ENCODE data around the gene P2RY8.
"Not testable (repeated sequence)": the region's sequence is repeated elsewhere in the genome, so short reads cannot be mapped to it uniquely, and the experiment has no call there.

Gene P2RY8

DNA sequence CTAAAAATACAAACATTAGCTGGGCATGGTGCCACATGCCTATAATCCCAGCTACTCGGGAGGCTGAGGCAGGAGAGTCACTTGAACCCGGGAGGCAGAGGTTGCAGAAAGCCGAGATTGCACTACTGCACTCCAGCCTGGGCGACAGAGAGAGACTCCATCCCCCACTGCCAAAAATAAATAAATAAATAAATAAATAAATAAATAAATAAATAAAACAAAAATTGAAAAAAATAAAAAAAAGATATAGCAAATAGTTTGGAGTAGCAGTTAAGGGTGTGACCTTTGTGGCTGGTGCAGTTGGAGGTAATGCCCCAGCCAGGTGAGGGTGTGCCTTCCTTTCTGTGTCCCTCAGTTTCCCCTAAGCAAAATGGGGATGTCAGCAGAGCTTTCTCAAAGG, 14.1 kb downstream of the P2RY8 start:
- DNase-seq (ENCODE audit: extremely low read depth in 1 of 2, low read depth in 1 of 2): not testable (repeated sequence)

DNA sequence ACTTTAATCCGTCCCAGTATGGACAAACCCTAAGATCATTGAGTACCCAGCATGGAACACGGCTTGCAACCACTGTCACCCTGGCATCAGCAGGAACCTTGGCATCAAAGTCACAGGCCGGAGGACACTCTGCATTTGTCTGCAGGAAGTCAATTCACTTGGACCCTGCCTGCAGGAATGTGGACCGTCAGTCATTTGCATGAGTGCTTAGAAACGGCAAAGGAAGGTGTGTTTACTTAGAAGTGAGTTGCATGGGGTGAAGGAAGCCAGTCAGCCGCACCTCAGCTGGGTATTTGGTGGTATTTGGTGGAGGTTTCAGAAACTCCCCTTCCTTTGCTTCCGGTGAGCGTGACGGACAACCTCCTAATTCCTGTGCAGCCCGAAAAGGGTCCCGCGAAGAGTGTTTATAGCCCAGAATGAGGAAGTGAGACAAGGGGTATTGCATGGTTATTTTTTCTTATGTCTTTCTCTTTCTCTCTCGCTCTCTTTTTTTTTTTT, 15.5 kb downstream of the P2RY8 start:
- DNase-seq (ENCODE audit: extremely low read depth in 1 of 2, low read depth in 1 of 2): no peak

- DNase-seq (ENCODE audit: extremely low read depth in 1 of 2, low read depth in 1 of 2): no peak
These were observed 16.6 kb downstream of the P2RY8 start for GRCh38 chrX:1520350-1520749.

GRCh38 chrX:1519022-1519497, 17.9 kb downstream of the P2RY8 start:
- no peak for DNase-seq (ENCODE audit: extremely low read depth in 1 of 2, low read depth in 1 of 2)

DNA sequence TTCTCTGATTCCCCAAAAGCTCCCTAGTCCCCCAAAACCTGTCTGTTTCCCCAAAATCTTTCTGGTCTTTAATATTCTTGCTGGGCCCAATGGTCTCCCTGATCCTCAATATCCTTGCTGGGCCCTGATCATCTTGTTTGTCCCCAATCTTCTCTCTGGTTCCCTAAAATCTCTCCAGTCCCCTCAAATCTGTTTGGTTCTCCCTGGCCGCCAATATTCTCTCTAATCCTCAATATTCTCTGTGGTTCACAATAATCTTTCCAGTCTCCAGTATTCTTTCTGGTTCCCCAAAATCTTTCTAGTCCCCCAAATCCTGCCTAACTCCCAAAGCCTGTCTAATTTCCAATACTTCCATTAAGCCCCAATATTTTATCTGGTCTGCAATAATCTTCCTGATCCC, 18.5 kb downstream of the P2RY8 start:
- DNase-seq (ENCODE audit: extremely low read depth in 1 of 2, low read depth in 1 of 2): no peak

DNA sequence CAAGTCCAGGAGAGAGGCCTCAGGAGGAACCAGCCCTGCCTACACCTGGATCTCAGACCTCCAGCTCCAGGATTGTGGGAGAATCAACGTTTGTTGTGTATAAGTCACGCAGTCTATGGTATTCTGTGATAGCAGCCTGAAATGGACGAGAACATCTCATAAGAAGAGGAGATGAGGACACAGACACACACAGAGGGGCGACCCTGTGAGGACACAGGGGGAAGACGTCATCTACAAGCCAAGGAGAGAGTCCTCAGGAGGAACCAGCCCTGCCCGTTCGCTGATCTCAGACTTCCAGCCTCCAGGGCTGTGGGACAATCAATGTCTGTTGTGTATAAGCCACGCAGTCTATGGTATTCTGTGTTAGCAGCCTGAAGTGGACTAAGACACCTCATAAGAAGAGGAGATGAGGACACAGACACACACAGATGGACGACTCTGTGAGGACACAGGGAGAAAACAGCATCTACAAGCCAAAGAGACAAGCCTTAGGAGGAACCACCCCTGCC, 20.3 kb downstream of the P2RY8 start:
- DNase-seq (ENCODE audit: extremely low read depth in 1 of 2, low read depth in 1 of 2): no peak

DNA sequence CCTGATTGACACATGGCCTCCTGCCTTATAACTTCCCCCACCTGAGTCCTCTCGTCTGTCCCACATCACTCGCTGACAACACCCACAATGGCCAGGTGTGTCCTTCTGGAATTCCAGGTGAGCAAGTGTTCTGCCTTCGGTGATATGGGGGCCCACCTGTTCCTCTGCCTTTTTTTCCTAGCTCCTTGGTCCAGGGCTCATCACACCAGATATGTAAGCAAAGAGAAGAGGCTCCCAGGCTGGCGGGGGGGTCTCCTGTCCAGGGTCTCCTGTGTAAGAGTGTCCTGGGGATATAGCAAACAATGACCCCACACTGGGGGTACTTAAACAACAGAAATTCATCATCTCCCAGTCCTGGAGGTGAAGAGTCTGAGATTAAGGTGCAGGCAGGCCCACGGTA, 25.2 kb downstream of the P2RY8 start:
- no peak for DNase-seq (ENCODE audit: extremely low read depth in 1 of 2, low read depth in 1 of 2)

DNA sequence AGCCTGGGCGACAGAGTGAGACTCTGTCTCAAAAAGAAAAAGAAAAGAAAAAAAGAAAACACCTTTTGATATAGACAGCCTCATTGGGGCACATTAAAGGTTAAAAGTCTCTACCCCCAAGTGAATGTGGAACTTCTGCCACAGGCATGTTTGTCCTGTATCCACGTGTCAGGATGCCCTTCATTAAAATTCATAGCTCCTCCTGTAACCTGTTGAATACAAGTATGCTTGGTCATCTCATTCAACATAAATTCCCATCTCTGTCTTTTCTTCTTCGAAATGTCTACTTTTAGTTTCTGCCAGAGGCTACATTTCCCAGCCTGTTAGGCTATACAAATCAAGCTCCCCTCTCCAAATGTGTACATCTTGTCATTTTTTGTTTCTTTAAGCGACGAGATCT, 25.8 kb downstream of the P2RY8 start:
- no peak for DNase-seq (ENCODE audit: extremely low read depth in 1 of 2, low read depth in 1 of 2)

- peak in 1 of 2 donors; percentile 21 for DNase-seq (ENCODE audit: extremely low read depth in 1 of 2, low read depth in 1 of 2)
These were observed 29.2 kb downstream of the P2RY8 start for GRCh38 chrX:1507511-1508463.

- DNase-seq (ENCODE audit: extremely low read depth in 1 of 2, low read depth in 1 of 2): no peak
These were observed 30.1 kb downstream of the P2RY8 start for GRCh38 chrX:1506916-1507315.

GRCh38 chrX:1502853-1503252, 34.1 kb downstream of the P2RY8 start:
- no peak for DNase-seq (ENCODE audit: extremely low read depth in 1 of 2, low read depth in 1 of 2)

GRCh38 chrX:1502241-1502640, 34.7 kb downstream of the P2RY8 start:
- DNase-seq (ENCODE audit: extremely low read depth in 1 of 2, low read depth in 1 of 2): no peak

DNA sequence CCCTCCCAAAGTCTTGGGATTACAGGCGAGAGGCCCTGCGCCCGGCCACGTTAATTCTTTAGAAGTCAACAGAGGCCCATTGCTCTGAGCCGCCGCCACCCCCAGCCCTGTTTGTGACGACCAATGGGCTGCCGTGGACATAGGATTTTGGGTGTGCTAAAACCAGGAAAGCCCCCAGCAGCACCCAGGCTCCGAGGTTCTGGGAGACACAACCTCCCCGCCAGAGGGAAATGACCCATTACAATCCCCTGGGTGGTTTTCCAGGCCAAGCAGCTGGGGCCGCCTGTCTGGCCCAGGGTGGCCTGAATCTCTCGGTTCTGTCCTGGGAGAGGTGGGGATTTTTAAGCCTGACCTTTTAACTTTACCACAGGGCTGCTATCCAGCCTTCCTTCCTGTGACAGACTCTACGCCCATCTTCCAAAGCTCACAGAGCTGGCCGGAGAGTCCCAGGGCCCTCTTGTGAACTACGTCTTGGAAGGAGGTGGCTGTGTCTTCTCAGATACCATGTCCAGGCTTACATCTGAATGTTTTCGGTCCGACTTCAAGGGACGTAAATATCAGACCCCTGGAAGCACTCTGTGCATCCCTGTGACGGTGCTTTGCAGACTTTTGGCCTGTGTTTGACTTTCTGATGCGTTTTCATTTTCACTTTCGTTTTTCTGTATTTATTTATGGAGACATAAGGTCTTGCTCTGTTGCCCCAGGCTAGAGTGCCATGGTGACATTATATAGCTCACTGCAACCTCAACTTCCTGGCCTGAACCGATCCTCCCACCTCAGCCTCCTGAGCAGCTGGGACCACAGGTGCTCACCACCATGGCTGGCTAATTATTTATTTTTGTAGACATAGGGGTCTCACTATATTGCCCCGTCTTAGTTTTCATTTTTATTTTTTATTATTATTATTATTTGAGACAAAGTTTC, 36.0 kb downstream of the P2RY8 start:
- DNase-seq (ENCODE audit: extremely low read depth in 1 of 2, low read depth in 1 of 2): no peak

GRCh38 chrX:1496076-1496475, 40.9 kb downstream of the P2RY8 start:
- DNase-seq (ENCODE audit: extremely low read depth in 1 of 2, low read depth in 1 of 2): no peak

DNA sequence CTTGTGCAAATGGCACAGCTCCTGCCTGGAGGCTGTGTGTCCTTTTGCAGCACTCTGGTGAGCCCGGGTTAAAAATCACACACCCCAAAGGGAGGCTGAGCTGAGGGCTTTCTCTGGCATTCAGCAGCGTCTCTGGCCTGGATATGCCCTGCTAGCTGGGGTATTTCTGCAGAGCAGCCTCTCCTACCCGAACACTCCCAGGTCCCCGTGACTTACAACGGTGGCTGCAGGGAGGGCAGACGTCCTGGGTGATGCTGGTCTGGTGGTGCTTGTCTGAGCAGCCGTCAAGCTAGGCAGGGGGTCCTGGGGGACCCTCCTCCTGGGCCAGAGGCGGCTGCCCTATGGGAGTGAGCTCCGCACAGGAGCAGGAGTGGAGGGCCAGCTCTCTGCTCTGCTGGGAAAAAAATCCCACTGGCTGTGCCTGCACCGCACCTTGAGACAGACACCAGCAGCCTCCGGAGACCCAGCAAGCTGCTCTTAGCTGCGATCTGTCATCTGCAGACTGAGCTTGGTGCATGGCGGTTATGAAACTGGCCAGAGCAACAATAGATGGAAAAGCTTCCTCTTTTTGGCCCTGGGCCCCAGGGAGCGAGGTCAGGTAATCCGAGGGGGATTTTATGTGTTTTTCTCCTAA, 43.0 kb downstream of the P2RY8 start:
- no peak for DNase-seq (ENCODE audit: extremely low read depth in 1 of 2, low read depth in 1 of 2)

DNA sequence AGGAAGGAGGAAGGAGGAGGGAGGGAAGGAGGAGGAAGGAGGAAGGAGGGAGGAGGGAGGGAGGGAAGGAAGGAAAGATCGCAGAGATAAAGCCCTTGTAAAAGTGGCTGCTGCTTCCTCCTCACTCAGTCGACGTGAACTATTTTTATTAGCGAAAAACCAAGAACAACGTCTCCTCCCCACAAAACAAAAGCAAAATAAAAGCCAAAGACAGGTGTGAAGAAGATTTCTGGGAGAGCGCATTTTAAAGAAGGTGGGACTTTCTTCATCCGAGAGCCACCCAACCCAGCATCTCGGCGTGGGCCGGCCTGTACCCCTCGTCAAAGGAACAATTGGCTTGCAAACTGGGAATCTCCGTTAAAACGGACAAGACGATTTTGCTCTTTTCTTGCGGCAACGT, 43.6 kb downstream of the P2RY8 start:
- DNase-seq (ENCODE audit: extremely low read depth in 1 of 2, low read depth in 1 of 2): no peak

DNA sequence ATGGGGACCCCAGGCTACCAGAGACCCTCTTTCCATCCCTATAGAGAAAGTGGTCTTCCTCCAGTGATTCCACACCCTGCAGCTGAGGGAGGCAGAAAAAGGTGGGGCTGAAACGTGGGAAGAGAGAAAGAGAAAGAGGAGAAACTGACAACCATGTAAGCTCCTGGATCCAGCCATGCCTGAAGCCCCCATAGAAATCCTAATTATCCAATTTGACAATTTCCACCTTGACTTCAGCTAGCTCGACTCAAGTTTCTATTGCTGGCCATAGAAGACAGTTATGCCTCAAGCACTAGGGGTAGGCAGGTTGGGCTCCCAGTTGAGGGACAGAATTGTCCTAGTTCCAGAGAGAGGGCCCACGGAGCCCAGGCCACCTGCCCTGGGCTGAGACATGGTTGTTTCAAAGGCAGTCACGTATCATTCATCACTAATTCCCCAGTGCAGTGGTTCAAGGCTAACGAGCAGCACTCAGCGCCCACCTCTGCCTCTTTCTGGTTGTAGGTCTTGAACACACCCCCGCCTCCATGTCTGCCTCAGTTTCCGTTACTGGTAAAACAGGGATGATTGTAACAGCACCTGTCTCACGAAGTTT, 44.5 kb downstream of the P2RY8 start:
- DNase-seq (ENCODE audit: extremely low read depth in 1 of 2, low read depth in 1 of 2): no peak

DNA sequence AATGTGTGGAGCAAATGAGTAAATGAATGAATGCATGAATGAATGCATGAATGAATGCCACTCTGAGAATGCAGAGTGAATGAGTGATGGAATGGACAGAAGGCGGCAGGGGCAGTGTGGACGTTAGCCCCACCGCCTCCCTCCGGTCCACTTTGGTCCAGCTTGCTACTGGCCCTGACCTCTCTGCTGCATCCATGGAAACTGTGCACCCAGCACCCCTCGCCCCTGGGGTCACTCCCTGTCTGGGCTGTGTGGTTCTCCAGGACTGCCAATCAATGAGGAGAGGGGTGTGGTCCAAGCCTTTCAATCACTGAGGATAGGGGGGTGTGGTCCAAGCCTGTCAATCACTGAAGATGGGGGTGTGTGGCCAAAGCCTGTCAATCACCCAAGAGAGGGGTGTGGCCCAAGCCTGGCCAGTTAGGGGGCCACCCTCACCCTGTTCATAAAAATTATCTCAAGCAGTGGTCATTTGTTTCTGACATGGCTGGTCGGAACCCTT, 45.1 kb downstream of the P2RY8 start:
- DNase-seq (ENCODE audit: extremely low read depth in 1 of 2, low read depth in 1 of 2): no peak

- DNase-seq (ENCODE audit: extremely low read depth in 1 of 2, low read depth in 1 of 2): not testable (repeated sequence)
These were observed 45.7 kb downstream of the P2RY8 start for GRCh38 chrX:1491248-1491647.

DNA sequence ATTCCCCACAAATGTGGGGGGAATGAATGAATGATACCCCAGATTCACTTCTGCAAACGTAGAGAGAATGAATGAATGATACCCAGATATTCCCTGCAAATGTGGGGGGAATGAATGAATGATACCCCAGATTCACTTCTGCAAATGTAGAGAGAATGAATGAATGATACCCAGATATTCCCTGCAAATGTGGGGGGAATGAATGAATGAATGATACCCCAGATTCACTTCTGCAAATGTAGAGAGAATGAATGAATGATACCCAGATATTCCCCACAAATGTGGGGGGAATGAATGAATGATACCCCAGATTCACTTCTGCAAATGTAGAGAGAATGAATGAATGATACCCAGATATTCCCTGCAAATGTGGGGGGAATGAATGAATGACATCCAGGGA, 46.3 kb downstream of the P2RY8 start:
- DNase-seq (ENCODE audit: extremely low read depth in 1 of 2, low read depth in 1 of 2): not testable (repeated sequence)
